HG02588 (cell line): ENCODE data around the gene TMEM204.

ENCODE experiments used
- ATAC-seq: cut with Tn5 transposase; IDR thresholded peaks from one replicate; pipeline ENCODE4 v1.9.1; 2021; ENCODE audit warnings: mild to moderate bottlenecking, moderate library complexity; ENCODE audit not compliant: unreplicated experiment

Gene TMEM204

GRCh38 chr16:1537763-1538289 is 4.4 kb downstream of the TMEM204 start:
- no peak for ATAC-seq

GRCh38 chr16:1538804-1539520 is 5.5 kb downstream of the TMEM204 start:
- no peak for ATAC-seq

GRCh38 chr16:1539720-1540555 is 6.5 kb downstream of the TMEM204 start:
- no peak for ATAC-seq

- no peak for ATAC-seq
These were observed 7.0 kb downstream of the TMEM204 start for GRCh38 chr16:1540556-1540855.

GRCh38 chr16:1541293-1542165 is 8.1 kb downstream of the TMEM204 start:
- ATAC-seq, result no peak

- no peak for ATAC-seq
These were observed 8.7 kb downstream of the TMEM204 start for GRCh38 chr16:1542166-1542500.

- no peak for ATAC-seq
These were observed 9.1 kb downstream of the TMEM204 start for GRCh38 chr16:1542533-1542932.

- no peak for ATAC-seq
These were observed 9.8 kb downstream of the TMEM204 start for GRCh38 chr16:1543085-1543896.

GRCh38 chr16:1545044-1546040 is 11.9 kb downstream of the TMEM204 start:
- ATAC-seq, result no peak

- no peak for ATAC-seq
These were observed 13.0 kb downstream of the TMEM204 start for GRCh38 chr16:1546430-1546829.

GRCh38 chr16:1548233-1548632 is 14.8 kb downstream of the TMEM204 start:
- ATAC-seq, result no peak

GRCh38 chr16:1548727-1549126 is 15.3 kb downstream of the TMEM204 start:
- ATAC-seq, result no peak

GRCh38 chr16:1550069-1550468 is 16.6 kb downstream of the TMEM204 start:
- no peak for ATAC-seq

- no peak for ATAC-seq
These were observed 17.2 kb downstream of the TMEM204 start for GRCh38 chr16:1550696-1551095.

GRCh38 chr16:1551166-1551565 is 17.7 kb downstream of the TMEM204 start:
- ATAC-seq, result no peak

GRCh38 chr16:1552129-1552528 is 18.7 kb downstream of the TMEM204 start:
- no peak for ATAC-seq

- ATAC-seq, result no peak
These were observed 20.7 kb downstream of the TMEM204 start for GRCh38 chr16:1553946-1554825.

GRCh38 chr16:1554826-1555445 is 21.5 kb downstream of the TMEM204 start:
- ATAC-seq, result no peak
